Endothelial cell of umbilical vein (primary cell): Measurements from ENCODE around the gene TAF9.

Experiments used
- EZH2 ChIP-seq: IDR thresholded peaks from 2 replicates; pipeline ENCODE4 v1.6.1; 2012; ENCODE audit warnings: borderline replicate concordance, low read depth, mild to moderate bottlenecking, moderate library complexity, low read length, inconsistent platforms; ENCODE audit not compliant: severe bottlenecking
- GATA2 ChIP-seq: IDR thresholded peaks from 2 replicates; pipeline ENCODE4 v1.7.0; 2011; ENCODE audit warnings: low read depth, mild to moderate bottlenecking, moderate library complexity, mixed read lengths, low read length; ENCODE audit not compliant: insufficient read length, insufficient read depth
- POLR2A ChIP-seq: IDR thresholded peaks from 2 replicates; pipeline ENCODE4 v1.6.1; 2012; ENCODE audit warnings: low read depth, mild to moderate bottlenecking, control low read depth, low read length
- POLR2AphosphoS5 ChIP-seq: IDR thresholded peaks from 2 replicates; pipeline ENCODE4 v1.6.1; 2012; ENCODE audit warnings: low read depth, mild to moderate bottlenecking, control low read depth, low read length, moderate library complexity; ENCODE audit not compliant: insufficient read depth
- TF ChIP-seq, protein P1 (sequence below), 2 donors: IDR thresholded peaks; 1 replicate in 1 of 2; 2 replicates in 1 of 2; pipeline ENCODE4 v1.5.1; 2011; ENCODE audit warnings: low read length in 2 of 2, mild to moderate bottlenecking in 2 of 2, moderate library complexity in 2 of 2, control low read depth in 1 of 2, inconsistent platforms in 1 of 2, low read depth in 1 of 2; ENCODE audit not compliant: insufficient read depth in 1 of 2; ENCODE audit errors: extremely low read depth in 1 of 2
- TF ChIP-seq, protein P2 (sequence below): IDR thresholded peaks from 2 replicates; pipeline ENCODE4 v1.6.1; 2011; ENCODE audit not compliant: insufficient read depth, insufficient read length

DNA sequence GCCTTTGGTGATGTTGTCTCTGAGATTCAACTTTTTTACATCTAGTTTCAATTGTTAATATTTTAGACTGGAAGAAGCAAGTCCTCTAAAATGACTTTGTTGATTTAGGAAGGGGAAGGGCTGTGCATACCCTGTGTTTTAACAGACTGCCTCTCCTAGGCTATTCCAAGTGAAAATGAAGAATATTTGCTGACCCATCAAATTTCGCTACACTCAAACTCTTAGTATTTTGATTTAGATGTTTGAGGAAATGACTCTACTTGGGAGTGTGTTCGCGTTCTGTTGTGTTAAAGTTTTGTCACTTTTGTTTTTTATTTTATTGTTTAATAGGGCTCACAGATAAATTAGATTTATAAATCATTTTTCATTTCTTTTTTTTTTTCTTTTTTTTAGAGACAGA is 49.2 kb upstream of the TAF9 start:
- TF ChIP-seq, protein P1, sequence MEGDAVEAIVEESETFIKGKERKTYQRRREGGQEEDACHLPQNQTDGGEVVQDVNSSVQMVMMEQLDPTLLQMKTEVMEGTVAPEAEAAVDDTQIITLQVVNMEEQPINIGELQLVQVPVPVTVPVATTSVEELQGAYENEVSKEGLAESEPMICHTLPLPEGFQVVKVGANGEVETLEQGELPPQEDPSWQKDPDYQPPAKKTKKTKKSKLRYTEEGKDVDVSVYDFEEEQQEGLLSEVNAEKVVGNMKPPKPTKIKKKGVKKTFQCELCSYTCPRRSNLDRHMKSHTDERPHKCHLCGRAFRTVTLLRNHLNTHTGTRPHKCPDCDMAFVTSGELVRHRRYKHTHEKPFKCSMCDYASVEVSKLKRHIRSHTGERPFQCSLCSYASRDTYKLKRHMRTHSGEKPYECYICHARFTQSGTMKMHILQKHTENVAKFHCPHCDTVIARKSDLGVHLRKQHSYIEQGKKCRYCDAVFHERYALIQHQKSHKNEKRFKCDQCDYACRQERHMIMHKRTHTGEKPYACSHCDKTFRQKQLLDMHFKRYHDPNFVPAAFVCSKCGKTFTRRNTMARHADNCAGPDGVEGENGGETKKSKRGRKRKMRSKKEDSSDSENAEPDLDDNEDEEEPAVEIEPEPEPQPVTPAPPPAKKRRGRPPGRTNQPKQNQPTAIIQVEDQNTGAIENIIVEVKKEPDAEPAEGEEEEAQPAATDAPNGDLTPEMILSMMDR (IDR thresholded peaks at IDR 0.05; ENCODE audit: extremely low read depth in 1 of 2, insufficient read depth in 1 of 2, low read depth in 1 of 2, low read length in 2 of 2) = no peak
- TF ChIP-seq POLR2A = no peak
- TF ChIP-seq POLR2AphosphoS5 = no peak
- no peak for TF ChIP-seq EZH2
- no peak for TF ChIP-seq GATA2
- TF ChIP-seq, protein P2, sequence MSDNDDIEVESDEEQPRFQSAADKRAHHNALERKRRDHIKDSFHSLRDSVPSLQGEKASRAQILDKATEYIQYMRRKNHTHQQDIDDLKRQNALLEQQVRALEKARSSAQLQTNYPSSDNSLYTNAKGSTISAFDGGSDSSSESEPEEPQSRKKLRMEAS = no peak
